PC-3 (cell line): ENCODE results near the gene ALKAL2. TPM values are rescaled to one million over a fixed set of nuclear protein-coding genes. Genes with fewer than 3 reads are reported as not detected.

ENCODE experiments used
- ATAC-seq: fragments of 200-7000 bp; cut with Tn5 transposase; 2 replicates; pipeline ENCODE4 v1.9.1; 2020; ENCODE audit warnings: mild to moderate bottlenecking, moderate library complexity
- BruUV-seq: library from RNA; stranded (reverse); fragments of 400-500 nt; replicated peaks from 2 replicates; lab custom pipeline; 2021; lab: Mats Ljungman, UMichigan
- CTCF ChIA-PET: fragments of 300-600 bp; sonication (Branson Sonifier 250); formaldehyde crosslinking; loops from one replicate; lab custom pipeline; 2022; ENCODE audit warnings: antibody characterized with exemption; lab: Charles Lee
- POLR2A ChIA-PET: fragments of 300-600 bp; sonication (Branson Sonifier 250); formaldehyde crosslinking; loops from one replicate; lab custom pipeline; 2022; ENCODE audit warnings: antibody characterized with exemption; ENCODE audit not compliant: unreplicated experiment; lab: Charles Lee
- DNase-seq: peaks from one replicate; pipeline ENCODE4 v3.0.0-alpha.2; 2015
- H2AFZ ChIP-seq: fragments of 300-600 bp; sonication (generic); 2 replicates; pipeline ENCODE4 v1.6.0; 2016; ENCODE audit warnings: antibody characterized with exemption, low read length
- H3F3A ChIP-seq: fragments of 300-600 bp; sonication (generic); one replicate; pipeline ENCODE4 v1.6.0; 2017; ENCODE audit warnings: antibody characterized with exemption, low read length, control low read depth, mild to moderate bottlenecking; ENCODE audit not compliant: unreplicated experiment
- H3K27ac ChIP-seq: fragments of 300-600 bp; sonication (generic); 2 replicates; pipeline ENCODE4 v1.5.1; 2016; ENCODE audit warnings: mild to moderate bottlenecking, low read length
- H3K27me3 ChIP-seq: fragments of 300-600 bp; sonication (generic); 2 replicates; pipeline ENCODE4 v1.6.1; 2016; ENCODE audit warnings: low read length, mixed read lengths
- H3K36me3 ChIP-seq: fragments of 300-600 bp; sonication (generic); 2 replicates; pipeline ENCODE4 v1.6.1; 2016; ENCODE audit warnings: low read depth, mixed run types, low read length, mixed read lengths
- H3K4me1 ChIP-seq: fragments of 300-600 bp; sonication (generic); 2 replicates; pipeline ENCODE4 v1.5.1; 2016; ENCODE audit warnings: low read length; ENCODE audit not compliant: insufficient read depth
- H3K4me2 ChIP-seq: fragments of 300-600 bp; sonication (generic); 2 replicates; pipeline ENCODE4 v1.6.0; 2016; ENCODE audit warnings: low read length
- H3K4me3 ChIP-seq: fragments of 300-600 bp; sonication (generic); 2 replicates; pipeline ENCODE4 v1.5.1; 2016; ENCODE audit warnings: mild to moderate bottlenecking, low read length, mixed read lengths
- H3K79me2 ChIP-seq: fragments of 300-600 bp; sonication (generic); 2 replicates; pipeline ENCODE4 v1.6.1; 2017; ENCODE audit warnings: low read length, mixed read lengths
- H3K9ac ChIP-seq: fragments of 300-600 bp; sonication (generic); 2 replicates; pipeline ENCODE4 v1.6.0; 2016; ENCODE audit warnings: mild to moderate bottlenecking, low read length
- H3K9me2 ChIP-seq: fragments of 300-600 bp; sonication (generic); replicated peaks from 2 replicates; pipeline ENCODE4 v1.6.1; 2016; ENCODE audit warnings: mixed run types, low read length, mixed read lengths
- H3K9me3 ChIP-seq: fragments of 300-600 bp; sonication (generic); 2 replicates; pipeline ENCODE4 v1.6.1; 2016; ENCODE audit warnings: low read length, mixed read lengths
- H4K20me1 ChIP-seq: fragments of 300-600 bp; sonication (generic); 2 replicates; pipeline ENCODE4 v1.6.1; 2016; ENCODE audit warnings: low read length, mixed read lengths
- EZH2 ChIP-seq: fragments of 300-600 bp; sonication (generic); IDR thresholded peaks from one replicate; pipeline ENCODE4 v1.6.1; 2017; ENCODE audit warnings: antibody characterized with exemption, mild to moderate bottlenecking, low read length; ENCODE audit not compliant: unreplicated experiment
- EZH2phosphoT487 ChIP-seq: fragments of 300-600 bp; sonication (generic); IDR thresholded peaks from 2 replicates; pipeline ENCODE4 v1.6.1; 2018; ENCODE audit warnings: mild to moderate bottlenecking, antibody characterized with exemption, low read length, borderline replicate concordance
- intact Hi-C: fragments of 100-400 bp; cut with micrococcal nuclease; formaldehyde crosslinking; loops from 2 replicates; pipeline ENCODE4 v1.9.0; 2023
- total RNA-seq: library from RNA; depleted of rRNA; stranded (reverse); fragments of >200 nt; gene quantifications from 2 replicates; pipeline ENCODE4 v1.2.3, GENCODE V29; 2014
- TF ChIP-seq, protein P1 (sequence below): fragments of 300-600 bp; sonication (generic); conservative IDR thresholded peaks from 2 replicates; pipeline ENCODE4 v1.5.1; 2017; ENCODE audit warnings: antibody characterized with exemption, low read depth, mild to moderate bottlenecking, low read length

Gene ALKAL2
- total RNA-seq, 1 experiment from 2014 or later: not detected

GRCh38 chr2:288758-289361, 969 bp upstream of the ALKAL2 start:
- no peaks in the 10 kb centered on the region; the same call in 1 of the 2 replicates for H4K20me1 ChIP-seq
- H2AFZ ChIP-seq: peak overlapping the region; percentile 97
- CTCF ChIA-PET: no interaction called here
- TF ChIP-seq EZH2phosphoT487: no peak
- TF ChIP-seq, protein P1, sequence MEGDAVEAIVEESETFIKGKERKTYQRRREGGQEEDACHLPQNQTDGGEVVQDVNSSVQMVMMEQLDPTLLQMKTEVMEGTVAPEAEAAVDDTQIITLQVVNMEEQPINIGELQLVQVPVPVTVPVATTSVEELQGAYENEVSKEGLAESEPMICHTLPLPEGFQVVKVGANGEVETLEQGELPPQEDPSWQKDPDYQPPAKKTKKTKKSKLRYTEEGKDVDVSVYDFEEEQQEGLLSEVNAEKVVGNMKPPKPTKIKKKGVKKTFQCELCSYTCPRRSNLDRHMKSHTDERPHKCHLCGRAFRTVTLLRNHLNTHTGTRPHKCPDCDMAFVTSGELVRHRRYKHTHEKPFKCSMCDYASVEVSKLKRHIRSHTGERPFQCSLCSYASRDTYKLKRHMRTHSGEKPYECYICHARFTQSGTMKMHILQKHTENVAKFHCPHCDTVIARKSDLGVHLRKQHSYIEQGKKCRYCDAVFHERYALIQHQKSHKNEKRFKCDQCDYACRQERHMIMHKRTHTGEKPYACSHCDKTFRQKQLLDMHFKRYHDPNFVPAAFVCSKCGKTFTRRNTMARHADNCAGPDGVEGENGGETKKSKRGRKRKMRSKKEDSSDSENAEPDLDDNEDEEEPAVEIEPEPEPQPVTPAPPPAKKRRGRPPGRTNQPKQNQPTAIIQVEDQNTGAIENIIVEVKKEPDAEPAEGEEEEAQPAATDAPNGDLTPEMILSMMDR: no peak
- TF ChIP-seq EZH2: no peak
- peak overlapping the region; percentile 96 for H3K4me2 ChIP-seq
- no peak for DNase-seq
- no peaks in the 10 kb centered on the region for H3K79me2 ChIP-seq
- H3K9me3 ChIP-seq: no peaks in the 10 kb centered on the region
- no peak overlapping the region for H3K9ac ChIP-seq
- H3K27me3 ChIP-seq: peaks cover 17% of the 10 kb centered on the region
- H3K9me2 ChIP-seq: no peaks in the 10 kb centered on the region
- H3F3A ChIP-seq: no peaks in the 10 kb centered on the region
- POLR2A ChIA-PET: interaction anchor here (0.6 kb wide), 1 partner anchor 21 kb away, joined by 6 read pairs; no protein-coding TSS in a partner anchor
- no peak for ATAC-seq
- H3K4me1 ChIP-seq: peaks cover 23% of the 10 kb centered on the region
- no peaks in the 10 kb centered on the region for H3K36me3 ChIP-seq
- H3K4me3 ChIP-seq: peak overlapping the region; percentile 73
- no TSS peak for BruUV-seq
- H3K27ac ChIP-seq: no peak overlapping the region
- intact Hi-C loops: no loop called here

- DNase-seq (no peak), ATAC-seq (no peak)
- H3K4me3 ChIP-seq: no peak overlapping the region
- no peak overlapping the region for H2AFZ ChIP-seq
- intact Hi-C loops: no loop called here
- no peak overlapping the region for H3K4me2 ChIP-seq
- POLR2A ChIA-PET: no interaction called here
- H3F3A ChIP-seq: no peaks in the 10 kb centered on the region
- no peaks in the 10 kb centered on the region for H3K9me2 ChIP-seq
- no peak for TF ChIP-seq EZH2phosphoT487
- TF ChIP-seq EZH2: no peak
- TF ChIP-seq, protein P1: no peak
- no TSS peak for BruUV-seq
- 0 out of 2 replicates have a peak, but pooled peaks cover under 1% of the 10 kb centered on the region for H3K36me3 ChIP-seq
- no peaks in the 10 kb centered on the region for H3K79me2 ChIP-seq
- CTCF ChIA-PET: no interaction called here
- peaks cover 29% of the 10 kb centered on the region for H3K4me1 ChIP-seq
- H3K9me3 ChIP-seq: no peaks in the 10 kb centered on the region
- no peak overlapping the region for H3K27ac ChIP-seq
- no peak overlapping the region for H3K9ac ChIP-seq
- H3K27me3 ChIP-seq: peaks cover 17% of the 10 kb centered on the region
- no peaks in the 10 kb centered on the region; the same call in 1 of the 2 replicates for H4K20me1 ChIP-seq
Observed at GRCh38 chr2:287471-287885, 413 bp downstream of the ALKAL2 start.

GRCh38 chr2:286774-287392, 1.0 kb downstream of the ALKAL2 start:
- CTCF ChIA-PET: no interaction called here
- H3K4me2 ChIP-seq: no peak overlapping the region

More at GRCh38 chr2:286774-287392, 1.0 kb downstream of the ALKAL2 start:
- Histone ChIP-seq H3K4me3 (no peak overlapping the region), H4K20me1 (no peaks in the 10 kb centered on the region; the same call in 1 of the 2 replicates), H3K36me3 (0 out of 2 replicates have a peak, but pooled peaks cover 7% of the 10 kb centered on the region), H3K79me2 (no peaks in the 10 kb centered on the region), H2AFZ (no peak overlapping the region), H3K27ac (no peak overlapping the region), H3F3A (no peaks in the 10 kb centered on the region), H3K9ac (no peak overlapping the region), H3K9me3 (no peaks in the 10 kb centered on the region), H3K4me1 (peaks cover 29% of the 10 kb centered on the region), H3K27me3 (peaks cover 13% of the 10 kb centered on the region), H3K9me2 (no peaks in the 10 kb centered on the region)
- TF ChIP-seq EZH2 (no peak), EZH2phosphoT487 (no peak)
- TF ChIP-seq, protein P1: no peak
- ATAC-seq (no peak), DNase-seq (no peak)
- no TSS peak for BruUV-seq
- POLR2A ChIA-PET: no interaction called here
- intact Hi-C loops: no loop called here
